IMR-90 (cell line): Measurements from ENCODE around the gene GPR39.

Experiments used
- CEBPB ChIP-seq: IDR thresholded peaks from 2 replicates; pipeline ENCODE4 v1.6.1; 2012; ENCODE audit warnings: low read depth, low read length, improper control_type of control experiment
- FOS ChIP-seq: fragments of 150-350 bp; IDR thresholded peaks from 2 replicates; pipeline ENCODE4 v1.6.1; 2016; ENCODE audit warnings: low read depth, low read length
- MAZ ChIP-seq: IDR thresholded peaks from 2 replicates; pipeline ENCODE4 v1.6.1; 2012; ENCODE audit warnings: low read depth, mild to moderate bottlenecking, low read length, improper control_type of control experiment, moderate library complexity, borderline replicate concordance
- MXI1 ChIP-seq: IDR thresholded peaks from 2 replicates; pipeline ENCODE4 v1.6.1; 2012; ENCODE audit warnings: low read depth, mild to moderate bottlenecking, low read length, moderate library complexity, borderline replicate concordance
- NFE2L2 ChIP-seq: fragments of 150-350 bp; IDR thresholded peaks from 2 replicates; pipeline ENCODE4 v1.6.1; 2016; ENCODE audit warnings: low read depth, mild to moderate bottlenecking, low read length
- POLR2A ChIP-seq: IDR thresholded peaks from 2 replicates; pipeline ENCODE4 v1.6.1; 2012; ENCODE audit warnings: mild to moderate bottlenecking, low read depth, low read length
- RFX5 ChIP-seq: IDR thresholded peaks from 2 replicates; pipeline ENCODE4 v1.8.0; 2012; ENCODE audit warnings: low read depth, mild to moderate bottlenecking, low read length, moderate library complexity
- SMC3 ChIP-seq: fragments of 150-350 bp; IDR thresholded peaks from 2 replicates; pipeline ENCODE4 v1.6.1; 2016; ENCODE audit warnings: low read depth, mild to moderate bottlenecking, antibody characterized with exemption, low read length, moderate library complexity
- TF ChIP-seq, protein P1 (sequence below): conservative IDR thresholded peaks from 2 replicates; pipeline ENCODE4 v1.5.1; 2012; ENCODE audit warnings: mild to moderate bottlenecking, low read depth, low read length, improper control_type of control experiment

DNA sequence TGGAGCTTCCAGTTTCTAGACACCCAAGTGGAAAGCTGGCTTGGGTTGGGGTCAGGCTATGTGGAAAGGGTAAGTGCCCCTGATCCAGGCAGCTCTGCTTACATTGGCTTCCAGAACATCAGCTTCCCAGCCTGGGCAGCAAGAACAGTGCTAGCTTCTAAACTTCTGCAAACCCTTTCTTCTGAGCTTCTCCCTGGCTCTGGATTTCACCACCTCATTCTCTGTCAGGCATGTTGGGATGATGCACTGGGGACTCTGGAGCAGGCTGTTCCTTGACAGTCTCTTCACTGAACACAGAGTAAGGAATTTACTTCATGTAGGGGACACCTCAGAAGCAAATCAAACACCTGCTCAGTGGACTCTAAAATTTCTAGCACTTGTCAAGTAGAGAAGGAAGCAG is 180.6 kb downstream of the GPR39 start:
- TF ChIP-seq, protein P1, sequence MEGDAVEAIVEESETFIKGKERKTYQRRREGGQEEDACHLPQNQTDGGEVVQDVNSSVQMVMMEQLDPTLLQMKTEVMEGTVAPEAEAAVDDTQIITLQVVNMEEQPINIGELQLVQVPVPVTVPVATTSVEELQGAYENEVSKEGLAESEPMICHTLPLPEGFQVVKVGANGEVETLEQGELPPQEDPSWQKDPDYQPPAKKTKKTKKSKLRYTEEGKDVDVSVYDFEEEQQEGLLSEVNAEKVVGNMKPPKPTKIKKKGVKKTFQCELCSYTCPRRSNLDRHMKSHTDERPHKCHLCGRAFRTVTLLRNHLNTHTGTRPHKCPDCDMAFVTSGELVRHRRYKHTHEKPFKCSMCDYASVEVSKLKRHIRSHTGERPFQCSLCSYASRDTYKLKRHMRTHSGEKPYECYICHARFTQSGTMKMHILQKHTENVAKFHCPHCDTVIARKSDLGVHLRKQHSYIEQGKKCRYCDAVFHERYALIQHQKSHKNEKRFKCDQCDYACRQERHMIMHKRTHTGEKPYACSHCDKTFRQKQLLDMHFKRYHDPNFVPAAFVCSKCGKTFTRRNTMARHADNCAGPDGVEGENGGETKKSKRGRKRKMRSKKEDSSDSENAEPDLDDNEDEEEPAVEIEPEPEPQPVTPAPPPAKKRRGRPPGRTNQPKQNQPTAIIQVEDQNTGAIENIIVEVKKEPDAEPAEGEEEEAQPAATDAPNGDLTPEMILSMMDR, result no peak
- TF ChIP-seq SMC3 (no peak), POLR2A (no peak), NFE2L2 (no peak), MAZ (no peak), FOS (no peak), RFX5 (no peak), MXI1 (no peak), CEBPB (no peak)
